Sigmoid colon (tissue), 7 donors: ENCODE data around the gene FBLN7. TPM values are rescaled to one million over a fixed set of nuclear protein-coding genes. Genes with fewer than 3 reads are reported as not detected.

ENCODE experiments used
- DNase-seq: peaks from one replicate; pipeline ENCODE4 v3.0.0-alpha.2; 2019
- H3K27ac ChIP-seq, 4 donors: fragments of 200-600 bp; sonication (generic); one replicate each; pipeline ENCODE4 v1.5.1; 2016 to 2019; ENCODE audit warnings: mild to moderate bottlenecking in 1 of 4
- H3K27me3 ChIP-seq, 3 donors: fragments of 200-600 bp; sonication (generic); one replicate each; pipeline ENCODE4 v1.5.1; 2019; ENCODE audit warnings: mild to moderate bottlenecking in 1 of 3
- H3K36me3 ChIP-seq, 4 donors: fragments of 200-600 bp; sonication (generic); one replicate each; pipeline ENCODE4 v1.5.1; 2016 to 2019
- H3K4me1 ChIP-seq, 4 donors: fragments of 200-600 bp; sonication (generic); one replicate each; pipeline ENCODE4 v1.5.1; 2017 to 2019
- H3K4me3 ChIP-seq, 4 donors: fragments of 200-600 bp; sonication (generic); one replicate each; pipeline ENCODE4 v1.5.1; 2017 to 2019; ENCODE audit warnings: mild to moderate bottlenecking in 2 of 4, moderate library complexity in 1 of 4
- H3K9me3 ChIP-seq, 4 donors: fragments of 200-600 bp in 3 of 4; sonication (generic) in 3 of 4; one replicate each; pipeline versions ENCODE4 v1.5.1 to v1.6.1; 2013 to 2019
- CTCF ChIP-seq, 4 experiments: fragments of 450-650 bp in 3 of 4; fragments of 200-600 bp in 1 of 4; IDR thresholded peaks; one replicate each; pipeline ENCODE4 v1.5.1; 2016 to 2019; ENCODE audit warnings: antibody characterized with exemption in 4 of 4, mild to moderate bottlenecking in 3 of 4, moderate library complexity in 2 of 4
- EP300 ChIP-seq, 4 donors: sonication (generic); formaldehyde crosslinking; IDR thresholded peaks; one replicate each; pipeline ENCODE4 v1.6.1; 2017; ENCODE audit warnings: antibody characterized with exemption in 4 of 4
- POLR2A ChIP-seq, 2 donors: fragments of 450-650 bp; IDR thresholded peaks; one replicate each; pipeline ENCODE4 v1.6.1; 2016; ENCODE audit warnings: antibody characterized with exemption in 2 of 2, mild to moderate bottlenecking in 2 of 2, moderate library complexity in 2 of 2
- POLR2AphosphoS5 ChIP-seq, 4 donors: sonication (generic); formaldehyde crosslinking; IDR thresholded peaks; one replicate each; pipeline ENCODE4 v1.6.1; 2017; ENCODE audit warnings: antibody characterized with exemption in 4 of 4
- WGBS, 2 donors: extraction: QIAGEN DNeasy Blood & Tissue Kit; methylation state at CpG; one replicate each; pipeline ENCODE4 v1.1.7; 2013; 5-methylcytosine and 5-hydroxymethylcytosine counted together
- intact Hi-C: fragments of 100-400 bp; cut with DNase I; formaldehyde crosslinking; loops from one replicate; pipeline ENCODE4 v1.15.1; 2023
- polyA plus RNA-seq, 3 donors: library from polyadenylated mRNA; stranded (reverse); fragments of 200-250 nt; gene quantifications; one replicate each; pipeline ENCODE4 v1.2.3, GENCODE V29; 2013
- total RNA-seq, 4 donors: library from RNA; depleted of rRNA; stranded (reverse); fragments of >200 nt; gene quantifications; one replicate each; pipeline ENCODE4 v1.1.0, GENCODE V29; 2016
- donor health status: healthy with polysubstance abuse.
- donor health status: Bipolar disorder and iron deficiency.
- donor health status: healthy.

Gene FBLN7
- total and polyA plus RNA-seq, 7 donors = 0.95 to 3.3 (median 1.1) TPM; not detected in 2

DNA sequence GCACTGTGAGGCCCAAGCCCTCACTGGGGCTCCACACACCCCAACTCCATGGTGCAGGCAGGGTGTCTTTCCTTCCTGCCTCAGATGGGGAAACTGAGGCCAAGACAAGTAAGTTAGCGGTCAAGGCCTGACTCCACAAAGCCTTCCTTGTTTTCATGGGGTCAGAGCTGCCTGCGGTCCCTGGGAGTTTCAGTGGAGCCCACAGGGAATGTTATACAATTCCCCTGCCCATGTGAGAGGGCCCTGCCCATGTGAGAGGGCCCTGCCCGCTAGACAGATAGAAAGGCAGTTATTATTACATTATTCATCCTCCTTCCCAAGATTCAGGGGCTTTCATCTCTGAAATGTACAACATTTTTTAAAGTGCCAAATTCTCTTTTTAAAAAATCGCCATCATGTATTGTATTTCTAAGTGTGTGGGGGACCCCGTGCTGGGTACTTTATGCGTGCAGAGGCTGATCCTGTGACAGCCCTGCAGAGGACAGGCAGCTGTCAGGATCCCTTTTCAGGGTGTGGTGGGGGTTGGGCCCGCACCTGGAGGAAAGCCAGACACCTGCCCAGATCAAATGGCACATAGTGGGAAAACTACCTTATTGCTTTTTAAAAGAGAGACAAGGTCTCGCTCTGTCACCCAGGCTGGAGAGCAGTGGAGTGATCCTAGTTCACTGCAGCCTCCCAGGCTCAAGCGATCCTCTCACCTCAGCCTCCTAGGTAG is 23.4 kb downstream of the FBLN7 start:
- WGBS, 2 donors = 66 to 86% methylated on average over 9 of the region's 9 CpGs
- Histone ChIP-seq H3K4me3 (no peak overlapping the region), H3K9me3 (no peaks in the 10 kb centered on the region), H3K4me1 (no peaks in the 10 kb centered on the region), H3K27ac (no peak overlapping the region), H3K27me3 (no peaks in the 10 kb centered on the region), H3K36me3 (no peaks in the 10 kb centered on the region)
- no peak for TF ChIP-seq EP300 (IDR thresholded peaks at IDR 0.05)
- no peak for TF ChIP-seq CTCF (IDR thresholded peaks at IDR 0.05)
- no peak for TF ChIP-seq POLR2A (IDR thresholded peaks at IDR 0.05)
- no peak for TF ChIP-seq POLR2AphosphoS5 (IDR thresholded peaks at IDR 0.05)
- no peak for DNase-seq
- intact Hi-C loops = no loop called here

GRCh38 chr2:112162341-112162740 is 24.2 kb downstream of the FBLN7 start:
- WGBS, 2 donors = 95% methylated on average over 6 of the region's 6 CpGs
- Histone ChIP-seq H3K27ac (no peak overlapping the region), H3K4me3 (no peak overlapping the region), H3K4me1 (no peaks in the 10 kb centered on the region), H3K9me3 (no peaks in the 10 kb centered on the region), H3K27me3 (no peaks in the 10 kb centered on the region), H3K36me3 (no peaks in the 10 kb centered on the region)
- TF ChIP-seq POLR2A (IDR thresholded peaks at IDR 0.05) = no peak
- no peak for TF ChIP-seq POLR2AphosphoS5 (IDR thresholded peaks at IDR 0.05)
- no peak for TF ChIP-seq CTCF (IDR thresholded peaks at IDR 0.05)
- no peak for TF ChIP-seq EP300 (IDR thresholded peaks at IDR 0.05)
- DNase-seq = no peak
- intact Hi-C loops = no loop called here

- WGBS, 2 donors = 95% methylated on average over 11 of the region's 11 CpGs
- Histone ChIP-seq H3K4me3 (no peak overlapping the region), H3K27ac (no peak overlapping the region), H3K4me1 (no peaks in the 10 kb centered on the region), H3K9me3 (no peaks in the 10 kb centered on the region), H3K27me3 (no peaks in the 10 kb centered on the region), H3K36me3 (no peaks in the 10 kb centered on the region)
- DNase-seq = no peak
- intact Hi-C loops = no loop called here
- TF ChIP-seq POLR2A (IDR thresholded peaks at IDR 0.05) (no peak), EP300 (IDR thresholded peaks at IDR 0.05) (no peak), CTCF (IDR thresholded peaks at IDR 0.05) (no peak), POLR2AphosphoS5 (IDR thresholded peaks at IDR 0.05) (no peak)
Observed at GRCh38 chr2:112162956-112163355, 24.8 kb downstream of the FBLN7 start.

DNA sequence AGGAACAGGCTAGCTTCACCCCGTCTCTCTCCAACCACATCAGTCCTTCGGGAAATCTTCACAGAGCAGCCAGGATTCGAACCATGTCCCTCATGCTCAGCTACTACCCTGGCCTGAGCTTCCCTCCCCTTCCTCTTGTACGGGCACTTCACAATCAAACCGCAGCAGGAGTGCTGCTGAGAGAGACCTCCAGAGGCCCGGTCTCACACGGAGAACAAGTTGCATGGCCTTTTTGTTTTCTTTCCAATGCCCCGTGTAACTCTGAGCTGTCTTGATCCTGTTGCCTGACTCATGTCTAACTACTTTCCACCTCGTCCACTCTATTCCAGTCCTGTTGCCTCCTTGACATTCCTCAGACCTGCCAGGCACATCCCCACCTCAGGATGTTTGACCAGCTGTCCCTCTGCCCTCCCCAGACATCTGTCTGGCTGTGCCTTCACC is 25.4 kb downstream of the FBLN7 start:
- Histone ChIP-seq H3K36me3 (no peaks in the 10 kb centered on the region), H3K9me3 (no peaks in the 10 kb centered on the region), H3K27me3 (no peaks in the 10 kb centered on the region), H3K4me3 (no peak overlapping the region), H3K27ac (no peak overlapping the region), H3K4me1 (no peaks in the 10 kb centered on the region)
- 86 to 87% methylated on average over 9 of the region's 9 CpGs for WGBS, 2 donors
- intact Hi-C loops = no loop called here
- DNase-seq = no peak
- TF ChIP-seq POLR2AphosphoS5 (IDR thresholded peaks at IDR 0.05) = no peak
- TF ChIP-seq EP300 (IDR thresholded peaks at IDR 0.05) = no peak

DNA sequence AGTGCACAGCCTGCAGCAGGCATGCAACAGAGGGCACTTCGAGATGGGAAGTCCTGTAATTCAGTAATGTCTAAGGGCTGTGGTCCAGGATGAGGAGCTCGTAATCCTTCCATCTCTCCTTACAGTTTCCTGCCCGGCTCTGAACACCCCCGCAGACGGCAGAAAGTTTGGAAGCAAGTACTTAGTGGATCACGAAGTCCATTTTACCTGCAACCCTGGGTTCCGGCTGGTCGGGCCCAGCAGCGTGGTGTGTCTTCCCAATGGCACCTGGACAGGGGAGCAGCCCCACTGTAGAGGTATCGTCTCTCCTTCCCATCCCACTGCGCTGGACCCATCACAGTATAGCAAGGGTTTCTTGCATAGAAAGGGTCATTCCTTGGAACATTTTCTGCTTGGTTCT is 26.7 kb downstream of the FBLN7 start:
- intact Hi-C loops = no loop called here
- DNase-seq = no peak
- no peaks in the 10 kb centered on the region for H3K4me1 ChIP-seq
- H3K27me3 ChIP-seq = no peaks in the 10 kb centered on the region
- 93 to 94% methylated on average over 11 of the region's 11 CpGs for WGBS, 2 donors
- TF ChIP-seq EP300 (IDR thresholded peaks at IDR 0.05) (no peak), POLR2A (IDR thresholded peaks at IDR 0.05) (no peak), CTCF (IDR thresholded peaks at IDR 0.05) (no peak), POLR2AphosphoS5 (IDR thresholded peaks at IDR 0.05) (no peak)
- H3K9me3 ChIP-seq = no peaks in the 10 kb centered on the region
- no peak overlapping the region for H3K4me3 ChIP-seq
- H3K27ac ChIP-seq = no peak overlapping the region
- no peaks in the 10 kb centered on the region for H3K36me3 ChIP-seq
